ENCODE results near the gene ACACB. TPM values are rescaled to one million over a fixed set of nuclear protein-coding genes. Genes with fewer than 3 reads are reported as not detected.

Gene ACACB
- polyA plus RNA-seq, 2 of the 4 experiments (the other 2 are of a cell fraction): 6.8 to 7.6 TPM

GRCh38 chr12:109223868-109224267, 107.5 kb downstream of the ACACB start (continued):
- TF ChIP-seq CTCF (IDR thresholded peaks at IDR 0.05): no peak

GRCh38 chr12:109228664-109229063, 112.3 kb downstream of the ACACB start:
- no peak overlapping the region for H3K4me3 ChIP-seq
- FAIRE-seq (no peak), ATAC-seq (no peak), DNase-seq (ENCODE audit: low read depth in 1 of 2, low spot score in 1 of 2) (no peak)
- no peak overlapping the region for H3K27ac ChIP-seq
- 83% methylated on average over 4 of the region's 4 CpGs for WGBS (ENCODE audit: missing lambda C conversion rate)
- ChIA-PET POLR2A (no interaction called here), CTCF (interaction anchor here (0.9 to 1.1 kb wide), 2 partner anchors 122 to 200 kb away, joined by 3 read pairs; no protein-coding TSS in a partner anchor)
- H3K4me1 ChIP-seq: no peaks in the 10 kb centered on the region
- H3K4me2 ChIP-seq: no peak overlapping the region
- no peaks in the 10 kb centered on the region for H3K9me3 ChIP-seq
- no peak for TF ChIP-seq EHMT2 (IDR thresholded peaks at IDR 0.05; ENCODE audit: low read depth)
- no peak for TF ChIP-seq SREBF2 (IDR thresholded peaks at IDR 0.05)
- no peak for TF ChIP-seq KDM5A (IDR thresholded peaks at IDR 0.05)
- no peak for TF ChIP-seq RNF2 (IDR thresholded peaks at IDR 0.05; ENCODE audit: borderline replicate concordance, low read depth)
- no peak for TF ChIP-seq NR3C1 (IDR thresholded peaks at IDR 0.05)
- TF ChIP-seq POLR2A (IDR thresholded peaks at IDR 0.05; ENCODE audit: low read length): no peak
- TF ChIP-seq REST (IDR thresholded peaks at IDR 0.05): no peak
- TF ChIP-seq MAX (IDR thresholded peaks at IDR 0.05): no peak
- no peak for TF ChIP-seq ZFP36 (IDR thresholded peaks at IDR 0.05; ENCODE audit: borderline replicate concordance, partially characterized antibody)
- no peak for TF ChIP-seq TP53 (CRISPR knock-in tag; IDR thresholded peaks at IDR 0.05)

GRCh38 chr12:109230193-109230592, 113.8 kb downstream of the ACACB start:
- Histone ChIP-seq H3K27ac (no peak overlapping the region), H3K4me2 (no peak overlapping the region), H3K4me3 (no peak overlapping the region), H3K9me3 (no peaks in the 10 kb centered on the region), H3K4me1 (no peaks in the 10 kb centered on the region)
- TF ChIP-seq HOXB13 (CRISPR knock-in tag; IDR thresholded peaks at IDR 0.05; ENCODE audit: low read depth): no peak
- no peak for TF ChIP-seq HOXA7 (CRISPR knock-in tag; IDR thresholded peaks at IDR 0.05)
- TF ChIP-seq RAD21 (conservative IDR thresholded peaks at IDR 0.05 in 1 of 2, IDR thresholded peaks at IDR 0.05 in 1 of 2): no peak
- TF ChIP-seq POLR2A (IDR thresholded peaks at IDR 0.05; ENCODE audit: low read length): no peak
- no peak for TF ChIP-seq TFCP2L1 (CRISPR knock-in tag; IDR thresholded peaks at IDR 0.05)
- TF ChIP-seq NPAS2 (CRISPR knock-in tag; IDR thresholded peaks at IDR 0.05; ENCODE audit: borderline replicate concordance): no peak
- no peak for TF ChIP-seq ATOH8 (CRISPR knock-in tag; IDR thresholded peaks at IDR 0.05; ENCODE audit: low read depth)
- ChIA-PET POLR2A (no interaction called here), CTCF (interaction anchor here (0.6 to 1.0 kb wide), 3 partner anchors 18 to 275 kb away, joined by 3 to 4 read pairs (median 3); no protein-coding TSS in a partner anchor)
- no peak for ATAC-seq
- WGBS (ENCODE audit: missing lambda C conversion rate): 56% methylated on average over 2 of the region's 2 CpGs
- no peak for FAIRE-seq
- DNase-seq (ENCODE audit: low read depth in 1 of 2, low spot score in 1 of 2): no peak
